A549 (cell line): ENCODE results near the gene NEXN.

Source experiments
- CTCF ChIP-seq: fragments of >200 bp; sonication (Bioruptor Twin); formaldehyde crosslinking; IDR thresholded peaks from 3 replicates; pipeline ENCODE4 v1.5.1; 2016
- EP300 ChIP-seq, 2 experiments: fragments of >200 bp; sonication (Bioruptor Twin); formaldehyde crosslinking; IDR thresholded peaks; 2 replicates in 1 of 2; 3 replicates in 1 of 2; pipeline ENCODE4 v1.6.1; 2016 to 2017
- HOXA7 ChIP-seq: fragments of 250-450 bp; sonication (Bioruptor Pico); IDR thresholded peaks from 2 replicates; pipeline ENCODE4 v1.5.0; 2020; ENCODE audit warnings: mild to moderate bottlenecking, moderate library complexity
- MAFK ChIP-seq: fragments of 450-650 bp; IDR thresholded peaks from 2 replicates; pipeline ENCODE4 v1.6.1; 2014; ENCODE audit not compliant: partially characterized antibody
- MAX ChIP-seq: IDR thresholded peaks from 2 replicates; pipeline ENCODE4 v1.6.1; 2012
- MYC ChIP-seq: IDR thresholded peaks from 2 replicates; pipeline ENCODE4 v1.6.1; 2012; ENCODE audit warnings: mild to moderate bottlenecking, inconsistent platforms, low read length, improper control_type of control experiment, borderline replicate concordance
- POLR2A ChIP-seq: IDR thresholded peaks from 2 replicates; pipeline ENCODE4 v1.6.1; 2012; ENCODE audit warnings: mild to moderate bottlenecking, low read length
- RAD21 ChIP-seq, 2 experiments: fragments of >200 bp in 1 of 2; sonication (Bioruptor Twin) in 1 of 2; formaldehyde crosslinking in 1 of 2; IDR thresholded peaks in 1 of 2; conservative IDR thresholded peaks in 1 of 2; 2 replicates in 1 of 2; 3 replicates in 1 of 2; pipeline ENCODE4 v1.6.1; 2012 to 2018; ENCODE audit warnings: inconsistent platforms in 1 of 2
- REST ChIP-seq: fragments of 200-600 bp; sonication (generic); IDR thresholded peaks from 2 replicates; pipeline ENCODE4 v1.6.1; 2016; ENCODE audit warnings: antibody characterized with exemption, mild to moderate bottlenecking, moderate library complexity
- RFX5 ChIP-seq: fragments of 450-650 bp; IDR thresholded peaks from 2 replicates; pipeline ENCODE4 v1.7.1; 2014; ENCODE audit warnings: antibody characterized with exemption, mild to moderate bottlenecking, moderate library complexity
- RNF2 ChIP-seq: fragments of 200-600 bp; sonication (generic); IDR thresholded peaks from 2 replicates; pipeline ENCODE4 v1.6.1; 2016; ENCODE audit warnings: low read depth, mild to moderate bottlenecking, antibody characterized with exemption, moderate library complexity, borderline replicate concordance
- SMC3 ChIP-seq: fragments of >200 bp; sonication (Bioruptor Twin); formaldehyde crosslinking; IDR thresholded peaks from 3 replicates; pipeline ENCODE4 v1.6.1; 2018; ENCODE audit warnings: inconsistent platforms
- SREBF2 ChIP-seq: fragments of 450-650 bp; IDR thresholded peaks from 2 replicates; pipeline ENCODE4 v1.6.1; 2014; ENCODE audit warnings: mild to moderate bottlenecking, moderate library complexity
- USF2 ChIP-seq: fragments of 450-650 bp; IDR thresholded peaks from 2 replicates; pipeline ENCODE4 v1.6.1; 2014; ENCODE audit warnings: antibody characterized with exemption

GRCh38 chr1:77958391-77958790 lies 70.0 kb downstream of the NEXN start:
- TF ChIP-seq POLR2A (no peak), CTCF (no peak), RNF2 (no peak), MYC (no peak), REST (no peak), MAX (no peak), EP300 (IDR thresholded peaks at IDR 0.05) (no peak), MAFK (no peak), SMC3 (no peak), SREBF2 (no peak), RAD21 (conservative IDR thresholded peaks at IDR 0.05 in 1 of 2, IDR thresholded peaks at IDR 0.05 in 1 of 2) (no peak), USF2 (no peak), HOXA7 (CRISPR knock-in tag) (no peak), RFX5 (no peak)
